ENCODE measurements around the gene TBC1D32. TPM values are rescaled to one million over a fixed set of nuclear protein-coding genes. Genes with fewer than 3 reads are reported as not detected.
"Not testable (repeated sequence)": the region's sequence is repeated elsewhere in the genome, so short reads cannot be mapped to it uniquely, and the experiment has no call there.

The TBC1D32 gene
- total and polyA plus RNA-seq, 12 donors = 0.62 to 4.6 (median 3.2) TPM

- ATAC-seq (peak in 1 of 8 donors; percentile 4), DNase-seq (no peak)
- Histone ChIP-seq H3K36me3 (no peaks in the 10 kb centered on the region), H3K4me1 (peaks cover 0 to 12% (median 5%) of the 10 kb centered on the region in 9 donors), H3K27ac (peak overlapping the region; percentile 36 to 98 (median 94)), H3K4me3 (peak overlapping the region; percentile 15 to 73 (median 70)), H3K9me3 (no peaks in the 10 kb centered on the region), H3K27me3 (no peaks in the 10 kb centered on the region)
- TF ChIP-seq CTCF (IDR thresholded peaks at IDR 0.05) = no peak
- intact Hi-C loops (cut with DNase I) = no loop called here
- 59 to 61% methylated on average over 13 of the region's 13 CpGs for WGBS, 2 donors
Observed at GRCh38 chr6:121335087-121336008, 1.1 kb upstream of the TBC1D32 start.

DNA sequence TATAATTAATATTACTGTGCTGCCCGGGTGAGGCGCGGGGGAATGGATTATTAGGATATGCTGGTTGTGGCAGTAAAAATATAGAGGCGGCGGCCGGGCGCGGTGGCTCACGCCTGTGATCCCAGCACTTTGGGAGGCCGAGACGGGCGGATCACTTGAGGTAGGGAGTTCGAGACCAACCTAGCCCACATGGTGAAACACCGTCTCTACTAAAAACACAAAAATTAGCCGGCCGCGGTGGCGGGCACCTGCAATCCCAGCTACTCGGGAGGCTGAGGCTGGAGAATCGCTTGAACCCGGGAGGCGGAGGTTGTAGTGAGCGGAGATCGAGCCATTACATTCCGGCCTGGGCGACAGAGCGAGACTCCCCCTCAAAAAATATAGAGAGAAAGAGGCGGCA, 586 bp downstream of the TBC1D32 start:
- peak in 1 of 2 donors; percentile 13 for DNase-seq
- ATAC-seq; intact Hi-C loops (cut with DNase I); H3K36me3 ChIP-seq; H3K27me3 ChIP-seq; H3K9me3 ChIP-seq: not testable (repeated sequence)
- peak overlapping the region in 6 of 10 donors; percentile 90 to 98 (median 95) for H3K27ac ChIP-seq
- peaks cover 0 to 12% (median 5%) of the 10 kb centered on the region in 9 donors for H3K4me1 ChIP-seq
- H3K4me3 ChIP-seq = peak overlapping the region in 8 of 10 donors; percentile 46 to 72 (median 70)
- 93 to 95% methylated on average over 28 of the region's 28 CpGs for WGBS, 2 donors

DNA sequence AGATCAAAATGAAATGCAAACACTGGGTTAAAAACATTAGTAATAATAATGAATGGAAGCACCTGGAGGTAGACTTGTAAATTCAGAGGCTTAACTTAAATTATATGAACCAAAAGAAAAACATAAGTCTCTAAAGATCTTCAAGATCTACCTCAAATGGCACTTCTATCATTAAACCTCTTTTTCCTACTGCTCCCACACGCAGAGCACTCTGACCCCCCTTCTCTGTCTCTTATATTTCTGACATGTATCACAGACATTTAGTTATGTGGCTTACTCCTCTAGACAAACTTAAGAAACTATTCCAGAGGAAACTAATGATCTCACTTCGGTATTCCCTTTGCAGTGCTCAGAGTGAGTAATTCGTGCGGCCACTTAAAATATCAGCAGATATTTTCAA, 1.1 kb downstream of the TBC1D32 start:
- H3K36me3 ChIP-seq = no peaks in the 10 kb centered on the region
- H3K4me1 ChIP-seq = peaks cover 0 to 12% (median 5%) of the 10 kb centered on the region in 9 donors
- H3K27ac ChIP-seq = no peak overlapping the region
- no peak for TF ChIP-seq CTCF (IDR thresholded peaks at IDR 0.05)
- H3K9me3 ChIP-seq = no peaks in the 10 kb centered on the region
- H3K27me3 ChIP-seq = no peaks in the 10 kb centered on the region
- H3K4me3 ChIP-seq = no peak overlapping the region
- intact Hi-C loops (cut with DNase I) = no loop called here
- WGBS, 2 donors = 97 to 98% methylated on average over 4 of the region's 4 CpGs
- ATAC-seq (no peak), DNase-seq (no peak)

DNA sequence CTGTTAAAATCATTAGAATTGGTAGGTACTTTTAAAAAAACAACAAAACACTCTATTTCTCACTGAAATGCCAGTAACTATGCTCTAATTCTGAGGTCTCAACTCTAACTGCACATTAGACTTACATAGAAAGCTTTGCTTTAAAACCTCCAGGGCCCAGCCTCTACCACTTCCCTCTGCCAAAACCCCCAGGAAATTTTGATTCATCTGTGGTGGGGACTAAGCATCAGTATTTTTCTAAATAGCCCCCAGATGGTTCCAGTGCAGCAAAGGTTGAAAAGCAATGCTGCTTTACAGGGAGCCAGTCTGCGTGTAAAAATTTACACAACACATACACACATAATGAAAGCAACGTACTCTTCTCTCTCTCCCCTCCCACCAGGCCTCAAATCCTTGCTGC, 3.8 kb downstream of the TBC1D32 start:
- ATAC-seq (no peak), DNase-seq (no peak)
- no peak overlapping the region for H3K27ac ChIP-seq
- H3K9me3 ChIP-seq = no peaks in the 10 kb centered on the region
- WGBS, 2 donors = 88 to 91% methylated on average over 2 of the region's 2 CpGs
- intact Hi-C loops (cut with DNase I) = no loop called here
- no peak overlapping the region for H3K4me3 ChIP-seq
- H3K27me3 ChIP-seq = no peaks in the 10 kb centered on the region
- no peak for TF ChIP-seq CTCF (IDR thresholded peaks at IDR 0.05)
- no peaks in the 10 kb centered on the region for H3K36me3 ChIP-seq
- peaks cover 0 to 12% (median 5%) of the 10 kb centered on the region in 9 donors for H3K4me1 ChIP-seq

DNA sequence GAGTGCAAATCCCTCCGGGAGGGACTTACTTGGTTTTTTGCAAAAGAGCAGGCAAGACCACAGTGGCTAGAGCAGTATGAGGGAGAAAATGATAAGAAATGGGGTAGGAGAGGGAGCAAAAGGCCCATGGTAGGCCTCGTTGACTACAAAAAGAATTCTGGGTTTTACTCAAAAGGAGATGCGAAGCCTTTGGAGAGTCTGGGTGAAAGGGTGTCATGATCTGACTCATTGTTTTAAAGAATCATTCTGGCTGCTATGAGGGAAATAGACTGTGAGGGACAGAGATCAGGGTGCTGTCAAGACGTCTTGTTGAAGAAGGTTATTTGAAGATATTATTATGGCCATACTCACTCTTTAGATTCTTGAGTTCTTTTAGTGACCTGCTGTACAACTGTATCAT, 13.0 kb downstream of the TBC1D32 start:
- Histone ChIP-seq H3K4me1 (no peaks in the 10 kb centered on the region), H3K36me3 (peaks cover 0 to 20% (median 0%) of the 10 kb centered on the region in 9 donors), H3K27ac (no peak overlapping the region), H3K4me3 (no peak overlapping the region), H3K9me3 (no peaks in the 10 kb centered on the region), H3K27me3 (no peaks in the 10 kb centered on the region)
- DNase-seq (no peak), ATAC-seq (no peak)
- no peak for TF ChIP-seq CTCF (IDR thresholded peaks at IDR 0.05)
- WGBS, 2 donors = 90 to 93% methylated on average over 4 of the region's 4 CpGs
- intact Hi-C loops (cut with DNase I) = loop anchor here in 1 of 10 donors (10.0 kb wide), 1 partner anchor 864 kb away; no protein-coding TSS in a partner anchor

All from heart right ventricle (tissue), 16 donors.